ENCODE measurements around the gene KXD1.

DNA sequence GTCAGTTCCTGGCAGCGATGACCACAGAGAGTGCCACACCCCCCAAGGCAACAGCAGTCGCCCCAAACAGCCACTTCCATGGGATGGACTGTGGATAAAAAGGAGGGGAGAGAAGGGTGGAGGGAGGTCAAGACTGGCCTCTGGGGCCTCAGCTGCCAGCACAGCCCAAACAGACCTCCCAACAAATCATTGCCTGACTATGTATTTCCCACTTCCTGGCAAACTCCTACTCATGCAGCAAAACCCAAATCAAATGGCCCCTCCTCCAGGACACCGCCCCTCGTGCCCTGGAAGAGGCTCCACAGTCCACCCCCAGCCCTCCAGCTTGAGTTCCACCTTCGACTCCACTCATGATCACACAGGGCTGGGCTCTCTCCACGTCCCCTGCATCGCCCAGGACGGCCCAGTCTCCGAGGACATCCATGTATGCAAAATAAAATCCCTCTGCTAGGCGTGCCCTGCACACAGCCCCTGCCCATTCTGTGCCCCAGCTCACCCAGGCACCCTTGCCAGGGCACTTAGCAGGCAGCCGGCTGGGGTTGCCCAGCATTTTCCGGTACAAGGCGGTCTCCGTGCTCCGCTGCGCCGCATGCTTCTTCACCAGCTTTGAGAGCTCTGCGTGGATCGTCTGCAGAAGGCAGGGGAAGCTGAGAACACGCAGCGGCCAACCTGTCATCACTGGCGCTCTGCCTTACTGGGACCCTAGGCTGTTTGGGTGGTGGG, 25.3 kb upstream of the KXD1 start:
- TF ChIP-seq, protein P1, sequence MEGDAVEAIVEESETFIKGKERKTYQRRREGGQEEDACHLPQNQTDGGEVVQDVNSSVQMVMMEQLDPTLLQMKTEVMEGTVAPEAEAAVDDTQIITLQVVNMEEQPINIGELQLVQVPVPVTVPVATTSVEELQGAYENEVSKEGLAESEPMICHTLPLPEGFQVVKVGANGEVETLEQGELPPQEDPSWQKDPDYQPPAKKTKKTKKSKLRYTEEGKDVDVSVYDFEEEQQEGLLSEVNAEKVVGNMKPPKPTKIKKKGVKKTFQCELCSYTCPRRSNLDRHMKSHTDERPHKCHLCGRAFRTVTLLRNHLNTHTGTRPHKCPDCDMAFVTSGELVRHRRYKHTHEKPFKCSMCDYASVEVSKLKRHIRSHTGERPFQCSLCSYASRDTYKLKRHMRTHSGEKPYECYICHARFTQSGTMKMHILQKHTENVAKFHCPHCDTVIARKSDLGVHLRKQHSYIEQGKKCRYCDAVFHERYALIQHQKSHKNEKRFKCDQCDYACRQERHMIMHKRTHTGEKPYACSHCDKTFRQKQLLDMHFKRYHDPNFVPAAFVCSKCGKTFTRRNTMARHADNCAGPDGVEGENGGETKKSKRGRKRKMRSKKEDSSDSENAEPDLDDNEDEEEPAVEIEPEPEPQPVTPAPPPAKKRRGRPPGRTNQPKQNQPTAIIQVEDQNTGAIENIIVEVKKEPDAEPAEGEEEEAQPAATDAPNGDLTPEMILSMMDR (IDR thresholded peaks at IDR 0.05; ENCODE audit: insufficient read depth, low read length, poor library complexity, severe bottlenecking) = no peak
- no peak for TF ChIP-seq EZH2phosphoT487 (conservative IDR thresholded peaks at IDR 0.05; ENCODE audit: low read length)

Data from SU-DHL-6 (cell line).